GM13976 (cell line): Measurements from ENCODE around the gene TLN1.

ENCODE experiments used
- DNase-seq: peaks from one replicate; pipeline ENCODE4 v3.0.0; 2012; ENCODE audit warnings: low spot score
- in situ Hi-C: fragments of 300-500 bp; cut with MboI; formaldehyde crosslinking; loops from one replicate; pipeline ENCODE4 v1.12.0; 2022; ENCODE audit warnings: low sequenced_read_pairs, mixed read lengths, inconsistent platforms; ENCODE audit not compliant: unreplicated experiment
- TF ChIP-seq, protein P1 (sequence below): IDR thresholded peaks from 2 replicates; pipeline ENCODE4 v1.5.1; 2012; ENCODE audit warnings: borderline replicate concordance, mild to moderate bottlenecking; ENCODE audit not compliant: insufficient read depth; ENCODE audit errors: extremely low read depth, missing control alignments, control extremely low read depth

TLN1 gene

DNA sequence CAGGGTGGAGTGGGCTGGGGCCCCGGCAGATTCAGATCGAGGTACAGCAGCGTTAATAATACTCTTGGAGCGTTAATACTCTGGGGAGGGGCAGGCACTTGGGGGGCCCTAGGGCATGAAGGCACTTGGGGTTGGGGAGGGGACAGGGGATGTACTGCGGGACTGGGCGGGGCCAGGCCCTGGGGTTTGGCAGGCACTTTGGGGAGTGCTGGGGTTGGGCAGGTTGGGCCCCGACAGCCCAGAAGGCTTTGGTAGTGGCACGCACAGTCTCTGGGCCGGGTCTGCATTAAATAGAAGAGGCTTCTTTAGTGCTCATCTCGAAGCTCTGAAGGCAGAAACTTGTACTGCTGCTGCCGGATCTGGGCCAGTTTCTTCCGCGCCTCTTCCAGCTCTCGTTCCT is 34.5 kb downstream of the TLN1 start:
- in situ Hi-C loops: no loop called here
- TF ChIP-seq, protein P1, sequence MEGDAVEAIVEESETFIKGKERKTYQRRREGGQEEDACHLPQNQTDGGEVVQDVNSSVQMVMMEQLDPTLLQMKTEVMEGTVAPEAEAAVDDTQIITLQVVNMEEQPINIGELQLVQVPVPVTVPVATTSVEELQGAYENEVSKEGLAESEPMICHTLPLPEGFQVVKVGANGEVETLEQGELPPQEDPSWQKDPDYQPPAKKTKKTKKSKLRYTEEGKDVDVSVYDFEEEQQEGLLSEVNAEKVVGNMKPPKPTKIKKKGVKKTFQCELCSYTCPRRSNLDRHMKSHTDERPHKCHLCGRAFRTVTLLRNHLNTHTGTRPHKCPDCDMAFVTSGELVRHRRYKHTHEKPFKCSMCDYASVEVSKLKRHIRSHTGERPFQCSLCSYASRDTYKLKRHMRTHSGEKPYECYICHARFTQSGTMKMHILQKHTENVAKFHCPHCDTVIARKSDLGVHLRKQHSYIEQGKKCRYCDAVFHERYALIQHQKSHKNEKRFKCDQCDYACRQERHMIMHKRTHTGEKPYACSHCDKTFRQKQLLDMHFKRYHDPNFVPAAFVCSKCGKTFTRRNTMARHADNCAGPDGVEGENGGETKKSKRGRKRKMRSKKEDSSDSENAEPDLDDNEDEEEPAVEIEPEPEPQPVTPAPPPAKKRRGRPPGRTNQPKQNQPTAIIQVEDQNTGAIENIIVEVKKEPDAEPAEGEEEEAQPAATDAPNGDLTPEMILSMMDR: no peak
- no peak for DNase-seq

DNA sequence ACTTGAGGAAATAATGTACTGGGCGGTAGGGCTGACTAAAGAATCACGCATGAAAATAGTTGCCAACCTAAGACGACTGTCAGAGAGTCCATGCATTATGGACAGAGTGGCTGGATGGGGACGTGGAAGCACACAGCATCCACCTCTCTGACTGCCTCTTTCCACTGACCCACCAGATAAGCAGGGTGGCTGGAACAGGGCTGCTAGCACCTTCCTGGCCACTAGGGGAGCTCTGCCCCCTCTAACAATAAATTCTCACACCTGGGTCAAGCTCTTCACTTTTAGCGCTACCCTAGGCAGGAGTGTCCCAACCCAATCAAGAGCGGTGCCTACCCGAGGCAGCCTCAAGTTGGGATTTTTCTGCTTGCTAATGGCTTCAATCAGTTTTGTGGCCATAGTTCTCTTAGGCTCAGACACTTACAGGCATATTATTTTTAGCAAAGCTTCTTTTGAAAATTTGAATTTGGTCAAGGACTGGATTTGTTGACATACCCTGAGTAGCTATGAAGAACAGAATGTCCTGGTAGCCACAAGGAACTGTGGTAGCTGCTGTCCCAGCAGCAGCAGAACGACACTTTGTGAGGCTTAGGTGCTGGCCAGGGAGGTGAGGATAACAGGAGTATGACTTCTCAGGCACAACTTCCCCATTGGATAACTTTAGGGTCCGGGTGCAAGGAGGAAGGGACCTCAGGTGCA is 35.3 kb downstream of the TLN1 start:
- peak; percentile 84 for DNase-seq
- TF ChIP-seq, protein P1: peak; percentile 91
- in situ Hi-C loops: no loop called here

DNA sequence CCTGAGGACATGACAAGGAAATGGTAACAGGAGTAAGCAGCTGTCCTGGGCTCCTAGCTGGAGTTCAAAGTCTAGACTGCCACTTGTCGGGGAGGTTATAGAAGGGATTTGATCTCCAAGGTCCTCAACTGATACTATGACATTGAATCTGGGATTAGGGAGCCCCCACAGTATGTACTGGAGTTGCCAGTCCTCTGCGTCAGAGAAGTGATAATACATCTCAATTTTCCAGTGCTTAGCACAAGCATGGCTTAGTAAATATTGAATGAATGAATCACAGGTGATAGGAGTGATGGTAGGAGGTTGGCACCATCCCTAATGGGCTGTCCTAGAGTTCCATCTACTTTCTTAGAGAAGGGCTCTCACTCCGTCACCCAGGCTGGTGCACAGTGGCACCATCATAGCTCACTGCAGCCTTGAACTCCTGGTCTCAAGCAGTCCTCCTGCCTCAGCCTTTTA is 36.0 kb downstream of the TLN1 start:
- in situ Hi-C loops: no loop called here
- no peak for DNase-seq

DNA sequence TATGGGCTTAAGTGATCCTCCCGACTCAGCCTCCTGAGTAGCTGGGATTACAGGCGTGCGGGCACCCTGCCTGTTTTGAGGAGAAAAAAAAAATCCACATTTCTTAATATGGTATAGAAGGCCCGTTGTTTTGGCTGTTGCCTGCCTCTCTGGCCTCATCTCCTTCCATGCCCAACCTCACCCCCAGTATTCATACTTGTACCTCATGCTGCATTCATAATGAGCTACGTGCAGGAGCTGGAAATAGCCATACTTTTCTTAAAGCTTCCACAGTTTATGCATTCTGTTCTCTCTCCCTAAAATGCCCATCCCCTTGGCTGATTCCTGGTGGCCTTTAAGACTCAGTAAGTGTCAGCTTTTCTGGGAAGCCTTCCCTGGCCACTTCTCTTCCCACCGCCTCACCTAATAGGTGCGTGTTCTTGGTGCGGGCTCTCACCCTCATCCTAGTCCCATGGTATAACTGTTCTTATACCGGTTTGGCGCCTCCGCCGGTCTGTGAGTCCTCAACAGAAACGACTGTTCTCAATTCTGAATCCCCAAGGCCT is 40.2 kb downstream of the TLN1 start:
- in situ Hi-C loops: no loop called here
- DNase-seq: no peak
- TF ChIP-seq, protein P1: no peak

More for the DNA sequence above, 36.0 kb downstream of the TLN1 start:
- TF ChIP-seq, protein P1: no peak

DNA sequence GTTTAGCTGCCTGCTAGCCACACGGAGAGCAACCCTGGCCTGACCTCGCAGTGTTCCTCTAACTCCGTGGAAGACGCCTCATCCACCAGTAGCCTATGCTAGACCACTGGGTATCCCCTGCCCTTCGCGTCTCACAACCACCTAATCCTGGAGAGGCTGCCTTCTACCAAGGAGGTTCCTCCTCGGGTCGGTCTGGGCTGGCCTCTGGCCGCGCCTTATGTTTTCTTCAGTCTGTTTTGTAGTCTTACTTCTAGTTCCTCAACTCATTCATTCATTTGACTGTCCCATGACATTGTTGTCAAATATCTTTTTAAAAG is 40.7 kb downstream of the TLN1 start:
- TF ChIP-seq, protein P1: no peak
- in situ Hi-C loops: no loop called here
- DNase-seq: no peak

DNA sequence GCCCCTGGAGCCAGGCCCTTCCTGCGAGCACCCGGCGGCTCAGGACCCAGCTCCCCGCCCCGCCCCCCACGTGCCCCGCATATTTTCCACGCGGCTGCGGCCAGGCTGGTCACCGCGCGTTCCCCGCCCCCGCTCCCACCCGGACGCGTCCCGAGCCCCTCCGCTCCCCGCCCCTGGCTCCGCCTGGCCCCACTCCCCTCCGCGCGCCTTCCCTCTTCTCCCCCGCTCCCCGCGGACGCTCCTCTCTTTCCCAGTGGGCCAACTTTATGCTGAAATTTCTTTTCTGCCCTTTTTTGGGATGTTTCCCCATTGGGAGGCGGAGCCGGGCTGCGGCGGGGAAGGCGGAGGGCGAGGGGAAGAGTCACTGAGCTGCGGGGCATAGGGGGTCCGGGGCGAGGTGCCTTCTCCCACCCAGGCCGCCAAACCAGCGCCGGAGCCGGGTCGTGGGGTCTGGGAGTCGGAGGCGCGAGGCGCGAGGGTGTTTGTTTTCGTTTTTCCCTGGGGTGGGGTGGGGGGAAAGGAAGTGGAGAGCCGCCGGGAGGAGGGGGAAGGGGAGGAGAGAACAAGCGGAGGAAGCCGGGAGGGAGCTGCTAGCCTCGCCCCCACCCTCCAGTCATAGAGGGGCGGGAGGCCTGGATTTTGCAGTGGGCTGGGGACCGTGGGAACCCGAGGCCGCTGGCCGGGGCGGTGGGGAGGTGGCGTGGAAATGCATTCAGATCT is 41.2 kb downstream of the TLN1 start:
- peak; percentile 71 for DNase-seq
- in situ Hi-C loops: no loop called here
- TF ChIP-seq, protein P1: no peak
